ENCODE data around the gene PTPRF. TPM values are rescaled to one million over a fixed set of nuclear protein-coding genes. Genes with fewer than 3 reads are reported as not detected.
A peak's percentile ranks its signal among the peaks of the same experiment; 100 is the strongest.

The PTPRF gene
- total and polyA plus RNA-seq, 4 experiments from 2014 or later = not detected

DNA sequence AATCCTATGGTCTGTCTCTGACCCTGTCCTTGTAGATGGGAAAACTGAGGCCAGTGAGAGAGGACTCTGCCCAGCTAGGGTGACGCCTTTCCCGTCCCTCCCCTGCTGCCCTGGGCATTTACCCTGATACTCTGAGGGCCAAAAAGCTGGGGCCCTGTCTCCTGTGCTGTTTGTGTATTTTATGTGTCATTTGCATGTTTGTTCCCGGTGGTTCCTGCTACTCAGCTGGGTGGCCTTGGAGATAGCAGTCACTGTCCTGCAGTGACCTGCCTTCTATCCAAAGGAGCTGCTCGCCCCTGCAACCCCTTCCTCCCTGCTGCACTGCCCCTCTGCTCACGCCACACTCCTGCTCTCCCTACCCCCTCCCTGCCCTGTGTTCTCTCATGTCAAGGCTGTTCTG lies 78.1 kb downstream of the PTPRF start:
- H3K36me3 Mint-ChIP-seq = no peaks in the 10 kb centered on the region
- no peak overlapping the region for H3K4me3 ChIP-seq (ENCODE audit: low read length in 2 of 2)
- peaks cover 3% of the 10 kb centered on the region in 2 donors for H3K27me3 Mint-ChIP-seq
- H3K4me3 Mint-ChIP-seq = no peak overlapping the region
- CTCF ChIA-PET (ENCODE audit: partially characterized antibody) = no interaction called here
- DNase-seq = no peak
- H3K27ac Mint-ChIP-seq = peak overlapping the region in 1 of 7 donors; percentile 59
- H3K27me3 ChIP-seq (ENCODE audit: insufficient read depth, low read length) = no peaks in the 10 kb centered on the region
- no peaks in the 10 kb centered on the region for H3K9me3 Mint-ChIP-seq
- no peaks in the 10 kb centered on the region for H3K4me1 ChIP-seq (ENCODE audit: insufficient read depth, low read length)
- no peaks in the 10 kb centered on the region for H3K36me3 ChIP-seq (ENCODE audit: insufficient read depth, low read length)
- intact Hi-C loops (cut with micrococcal nuclease) = no loop called here
- H3K4me1 Mint-ChIP-seq = peaks cover 0 to 1% (median 0%) of the 10 kb centered on the region in 4 donors
- H3K9me3 ChIP-seq (ENCODE audit: control insufficient read depth in 1 of 2, low read length in 2 of 2) = no peaks in the 10 kb centered on the region
- POLR2A ChIA-PET (ENCODE audit: partially characterized antibody) = no interaction called here
- no peak overlapping the region for H3K27ac ChIP-seq (ENCODE audit: low read depth, low read length)

DNA sequence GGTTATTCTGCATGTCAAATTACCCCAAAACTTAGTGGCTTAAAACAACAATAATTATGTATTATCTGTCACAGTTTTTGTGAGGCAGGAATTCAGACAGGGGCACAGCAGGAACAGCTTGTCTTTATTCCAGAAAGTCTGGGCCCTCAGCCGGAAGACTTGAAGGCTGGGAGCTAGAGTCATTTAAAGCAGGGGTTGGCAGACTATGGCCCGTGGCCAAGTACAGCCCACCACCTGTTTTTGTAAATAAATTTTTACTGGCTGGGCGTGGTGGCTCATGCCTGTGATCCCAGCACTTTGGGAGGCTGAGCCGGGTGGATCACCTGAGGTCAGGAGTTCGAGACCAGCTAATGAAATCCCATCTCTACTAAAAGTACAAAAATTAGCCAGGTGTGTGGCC lies 79.7 kb downstream of the PTPRF start:
- H3K27ac Mint-ChIP-seq = no peak overlapping the region
- H3K9me3 Mint-ChIP-seq = no peaks in the 10 kb centered on the region
- ChIA-PET CTCF (ENCODE audit: partially characterized antibody) (no interaction called here), POLR2A (ENCODE audit: partially characterized antibody) (no interaction called here)
- no peak overlapping the region for H3K27ac ChIP-seq (ENCODE audit: low read depth, low read length)
- no peak for DNase-seq
- intact Hi-C loops (cut with micrococcal nuclease) = no loop called here
- H3K27me3 Mint-ChIP-seq = peaks cover 3% of the 10 kb centered on the region in 2 donors
- H3K4me1 Mint-ChIP-seq = peaks cover 0 to 1% (median 0%) of the 10 kb centered on the region in 4 donors
- no peaks in the 10 kb centered on the region for H3K4me1 ChIP-seq (ENCODE audit: insufficient read depth, low read length)
- H3K4me3 ChIP-seq (ENCODE audit: low read length in 2 of 2) = no peak overlapping the region
- no peaks in the 10 kb centered on the region for H3K9me3 ChIP-seq (ENCODE audit: control insufficient read depth in 1 of 2, low read length in 2 of 2)
- H3K4me3 Mint-ChIP-seq = no peak overlapping the region
- no peaks in the 10 kb centered on the region for H3K36me3 Mint-ChIP-seq
- H3K36me3 ChIP-seq (ENCODE audit: insufficient read depth, low read length) = no peaks in the 10 kb centered on the region
- H3K27me3 ChIP-seq (ENCODE audit: insufficient read depth, low read length) = no peaks in the 10 kb centered on the region

DNA sequence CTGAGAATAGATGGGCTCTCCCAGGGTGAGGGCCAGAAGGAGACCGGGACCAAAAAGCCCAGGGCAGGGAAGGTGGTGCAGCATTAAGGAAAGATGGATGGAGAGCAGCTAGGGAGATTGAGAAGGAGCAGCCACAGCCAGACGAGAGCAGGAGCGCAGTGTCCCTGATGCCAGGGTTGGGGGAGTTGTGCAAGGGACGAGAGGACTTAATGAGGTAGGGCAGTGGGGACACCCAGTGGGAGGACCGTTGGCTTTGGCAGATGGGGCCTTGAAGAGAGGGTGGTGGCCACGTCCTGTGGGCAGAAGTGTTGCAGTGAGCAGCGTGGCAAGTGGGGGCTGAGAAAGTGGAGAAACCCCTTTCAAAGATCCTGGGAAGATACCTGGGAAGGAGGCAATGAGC lies 81.3 kb downstream of the PTPRF start:
- Mint-ChIP-seq H3K36me3 (no peaks in the 10 kb centered on the region), H3K27me3 (peaks cover 3% of the 10 kb centered on the region in 2 donors), H3K9me3 (peaks cover 0 to 3% (median 0%) of the 10 kb centered on the region in 8 donors), H3K4me3 (no peak overlapping the region), H3K4me1 (peaks cover 0 to 1% (median 0%) of the 10 kb centered on the region in 4 donors), H3K27ac (no peak overlapping the region)
- CTCF ChIA-PET (ENCODE audit: partially characterized antibody) = no interaction called here
- Histone ChIP-seq H3K9me3 (ENCODE audit: control insufficient read depth in 1 of 2, low read length in 2 of 2) (no peaks in the 10 kb centered on the region), H3K4me3 (ENCODE audit: low read length in 2 of 2) (no peak overlapping the region), H3K27ac (ENCODE audit: low read depth, low read length) (no peak overlapping the region), H3K36me3 (ENCODE audit: insufficient read depth, low read length) (no peaks in the 10 kb centered on the region), H3K27me3 (ENCODE audit: insufficient read depth, low read length) (no peaks in the 10 kb centered on the region), H3K4me1 (ENCODE audit: insufficient read depth, low read length) (no peaks in the 10 kb centered on the region)
- no peak for DNase-seq
- intact Hi-C loops (cut with micrococcal nuclease) = no loop called here
- POLR2A ChIA-PET (ENCODE audit: partially characterized antibody) = no interaction called here

DNA sequence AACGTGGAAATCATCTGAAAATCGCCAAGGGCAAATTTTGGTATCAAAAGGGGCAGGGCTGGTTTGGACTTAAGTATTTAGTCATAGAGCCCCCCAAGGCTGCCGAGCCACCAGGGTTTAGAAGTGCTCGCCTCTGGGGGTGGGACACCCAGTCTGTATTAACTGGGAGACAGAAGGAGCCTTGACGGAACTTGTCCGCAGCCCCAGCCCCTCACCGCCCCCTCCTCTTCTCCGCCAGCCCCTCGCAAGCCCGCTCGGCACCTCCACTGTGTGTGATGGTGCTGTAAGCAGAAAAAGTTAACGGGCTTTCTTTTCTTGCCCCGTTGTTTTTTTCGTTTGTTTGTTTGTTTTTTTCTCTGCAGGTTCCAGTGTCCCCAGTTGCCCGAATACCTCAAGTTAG lies 81.7 kb downstream of the PTPRF start:
- Histone ChIP-seq H3K4me1 (ENCODE audit: insufficient read depth, low read length) (no peaks in the 10 kb centered on the region), H3K27ac (ENCODE audit: low read depth, low read length) (no peak overlapping the region), H3K4me3 (ENCODE audit: low read length in 2 of 2) (no peak overlapping the region), H3K9me3 (ENCODE audit: control insufficient read depth in 1 of 2, low read length in 2 of 2) (no peaks in the 10 kb centered on the region), H3K36me3 (ENCODE audit: insufficient read depth, low read length) (no peaks in the 10 kb centered on the region), H3K27me3 (ENCODE audit: insufficient read depth, low read length) (no peaks in the 10 kb centered on the region)
- intact Hi-C loops (cut with micrococcal nuclease) = no loop called here
- H3K4me1 Mint-ChIP-seq = peaks cover 0 to 1% (median 0%) of the 10 kb centered on the region in 4 donors
- H3K4me3 Mint-ChIP-seq = no peak overlapping the region
- peaks cover 3% of the 10 kb centered on the region in 2 donors for H3K27me3 Mint-ChIP-seq
- ChIA-PET POLR2A (ENCODE audit: partially characterized antibody) (no interaction called here), CTCF (ENCODE audit: partially characterized antibody) (no interaction called here)
- peaks cover 0 to 3% (median 0%) of the 10 kb centered on the region in 8 donors for H3K9me3 Mint-ChIP-seq
- H3K36me3 Mint-ChIP-seq = no peaks in the 10 kb centered on the region
- no peak overlapping the region for H3K27ac Mint-ChIP-seq
- DNase-seq = no peak

DNA sequence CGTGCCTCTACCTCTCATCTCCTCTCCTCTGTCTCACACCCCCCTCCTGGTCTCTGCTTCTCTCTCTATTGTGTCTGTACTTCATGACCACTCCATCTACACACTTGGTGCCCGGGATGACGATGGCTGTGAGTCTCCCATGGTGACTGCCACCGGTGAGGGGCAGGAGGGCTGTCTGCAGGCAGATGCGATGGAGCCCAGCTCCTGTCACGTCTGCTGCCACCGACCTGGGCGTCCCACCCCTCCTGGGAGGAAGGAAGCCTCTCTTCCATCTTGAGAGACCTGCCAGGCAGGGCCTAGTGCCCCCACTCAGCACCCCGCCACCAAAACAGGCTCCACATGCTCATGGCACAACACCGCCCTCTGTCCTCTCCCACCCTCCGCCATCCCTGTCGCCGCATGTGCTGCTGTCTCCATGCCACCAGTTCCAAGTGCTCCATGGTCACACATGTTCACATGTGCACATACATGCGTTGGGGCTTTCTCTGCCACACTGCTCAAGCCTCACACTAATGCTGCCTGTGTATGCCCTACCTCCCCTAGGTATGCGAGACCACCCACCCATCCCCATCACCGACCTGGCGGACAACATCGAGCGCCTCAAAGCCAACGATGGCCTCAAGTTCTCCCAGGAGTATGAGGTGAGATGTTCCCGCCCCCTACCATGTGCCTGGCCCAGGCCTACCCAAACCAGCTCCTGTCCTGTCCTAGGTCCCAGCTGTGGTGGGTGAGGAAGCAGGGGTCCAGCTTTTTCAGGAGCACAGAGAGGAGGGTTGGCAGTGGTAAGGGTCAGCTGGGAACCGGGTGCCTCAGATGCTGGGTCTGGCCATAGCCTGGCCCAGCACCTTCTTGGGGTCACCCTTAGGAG lies 82.6 kb downstream of the PTPRF start:
- no peaks in the 10 kb centered on the region for H3K36me3 Mint-ChIP-seq
- H3K27ac Mint-ChIP-seq = no peak overlapping the region
- peaks cover 0 to 1% (median 0%) of the 10 kb centered on the region in 4 donors for H3K4me1 Mint-ChIP-seq
- Histone ChIP-seq H3K27me3 (ENCODE audit: insufficient read depth, low read length) (no peaks in the 10 kb centered on the region), H3K36me3 (ENCODE audit: insufficient read depth, low read length) (no peaks in the 10 kb centered on the region), H3K9me3 (ENCODE audit: control insufficient read depth in 1 of 2, low read length in 2 of 2) (no peaks in the 10 kb centered on the region), H3K27ac (ENCODE audit: low read depth, low read length) (no peak overlapping the region), H3K4me3 (ENCODE audit: low read length in 2 of 2) (no peak overlapping the region), H3K4me1 (ENCODE audit: insufficient read depth, low read length) (no peaks in the 10 kb centered on the region)
- H3K27me3 Mint-ChIP-seq = peaks cover 3% of the 10 kb centered on the region in 2 donors
- H3K9me3 Mint-ChIP-seq = peaks cover 0 to 3% (median 0%) of the 10 kb centered on the region in 8 donors
- DNase-seq = no peak
- ChIA-PET CTCF (ENCODE audit: partially characterized antibody) (no interaction called here), POLR2A (ENCODE audit: partially characterized antibody) (no interaction called here)
- intact Hi-C loops (cut with micrococcal nuclease) = no loop called here
- no peak overlapping the region for H3K4me3 Mint-ChIP-seq

DNA sequence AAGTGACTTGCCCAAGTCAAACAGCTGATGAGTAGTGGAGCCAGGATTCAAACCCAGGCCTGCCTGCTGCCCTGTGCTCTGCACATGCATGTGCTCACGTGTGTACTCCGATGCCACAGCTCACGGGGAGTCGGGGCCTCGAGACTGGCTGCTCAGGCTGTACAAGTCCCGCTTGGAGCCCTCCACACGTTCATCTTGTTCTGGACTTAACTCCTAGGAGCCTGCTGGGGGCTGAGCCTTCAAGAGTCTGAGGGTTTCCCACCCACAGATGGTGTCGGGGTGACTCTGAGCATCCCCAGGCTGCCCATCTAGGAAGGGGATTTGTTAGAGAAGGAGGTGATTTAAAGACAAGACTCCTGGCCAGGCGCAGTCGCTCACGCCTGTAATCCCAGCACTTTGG lies 83.5 kb downstream of the PTPRF start:
- no peaks in the 10 kb centered on the region for H3K27me3 ChIP-seq (ENCODE audit: insufficient read depth, low read length)

DNA sequence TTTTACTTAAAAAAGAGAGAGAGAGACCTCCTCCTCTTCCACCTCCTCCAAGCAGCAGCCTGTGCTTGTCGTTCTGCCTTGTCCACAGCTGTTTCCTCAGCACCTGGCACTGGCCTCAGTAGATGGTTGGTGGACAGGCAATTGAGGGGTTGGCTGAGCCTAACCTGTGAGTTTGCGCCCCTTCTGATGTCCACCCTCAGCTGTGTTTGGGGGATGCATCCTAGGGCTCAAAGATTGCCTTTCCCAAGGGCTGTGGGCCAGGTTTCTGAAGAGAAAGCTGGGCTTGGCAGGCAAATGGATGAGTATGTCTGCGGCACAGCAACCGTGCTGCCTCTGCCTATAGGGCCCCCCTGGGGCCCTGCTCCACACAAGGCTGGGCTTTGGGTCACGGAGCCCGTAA lies 84.2 kb downstream of the PTPRF start:
- no peak overlapping the region for H3K27ac Mint-ChIP-seq
- no peaks in the 10 kb centered on the region for H3K9me3 ChIP-seq (ENCODE audit: control insufficient read depth in 1 of 2, low read length in 2 of 2)
- H3K36me3 ChIP-seq (ENCODE audit: insufficient read depth, low read length) = no peaks in the 10 kb centered on the region
- intact Hi-C loops (cut with micrococcal nuclease) = no loop called here
- ChIA-PET POLR2A (ENCODE audit: partially characterized antibody) (no interaction called here), CTCF (ENCODE audit: partially characterized antibody) (no interaction called here)
- H3K4me1 Mint-ChIP-seq = peaks cover 0 to 1% (median 0%) of the 10 kb centered on the region in 4 donors
- H3K27ac ChIP-seq (ENCODE audit: low read depth, low read length) = no peak overlapping the region
- H3K4me3 ChIP-seq (ENCODE audit: low read length in 2 of 2) = no peak overlapping the region
- no peaks in the 10 kb centered on the region for H3K36me3 Mint-ChIP-seq
- peaks cover 1 to 3% of the 10 kb centered on the region in 2 donors for H3K27me3 Mint-ChIP-seq
- DNase-seq = no peak
- no peaks in the 10 kb centered on the region for H3K27me3 ChIP-seq (ENCODE audit: insufficient read depth, low read length)
- peaks cover 0 to 3% (median 0%) of the 10 kb centered on the region in 8 donors for H3K9me3 Mint-ChIP-seq
- H3K4me3 Mint-ChIP-seq = no peak overlapping the region
- H3K4me1 ChIP-seq (ENCODE audit: insufficient read depth, low read length) = no peaks in the 10 kb centered on the region

More for the DNA sequence above, 83.5 kb downstream of the PTPRF start:
- Mint-ChIP-seq H3K4me1 (peaks cover 0 to 1% (median 0%) of the 10 kb centered on the region in 4 donors), H3K27me3 (peaks cover 1 to 3% of the 10 kb centered on the region in 2 donors), H3K27ac (no peak overlapping the region), H3K4me3 (no peak overlapping the region), H3K9me3 (peaks cover 0 to 3% (median 0%) of the 10 kb centered on the region in 8 donors), H3K36me3 (no peaks in the 10 kb centered on the region)
- Histone ChIP-seq H3K4me1 (ENCODE audit: insufficient read depth, low read length) (no peaks in the 10 kb centered on the region), H3K9me3 (ENCODE audit: control insufficient read depth in 1 of 2, low read length in 2 of 2) (no peaks in the 10 kb centered on the region), H3K4me3 (ENCODE audit: low read length in 2 of 2) (no peak overlapping the region), H3K27ac (ENCODE audit: low read depth, low read length) (no peak overlapping the region), H3K36me3 (ENCODE audit: insufficient read depth, low read length) (no peaks in the 10 kb centered on the region)
- DNase-seq = no peak
- CTCF ChIA-PET (ENCODE audit: partially characterized antibody) = no interaction called here
- intact Hi-C loops (cut with micrococcal nuclease) = no loop called here
- POLR2A ChIA-PET (ENCODE audit: partially characterized antibody) = no interaction called here

Measured in CD4-positive, alpha-beta memory T cell (primary cell).